Fibroblast of villous mesenchyme (primary cell): ENCODE measurements around the gene PLAGL2. TPM values are rescaled to one million over a fixed set of nuclear protein-coding genes. Genes with fewer than 3 reads are reported as not detected.

Experiments
- DNase-seq: peaks from one replicate; pipeline ENCODE4 v3.0.0-alpha.2; 2010; ENCODE audit warnings: low read depth
- H3K4me3 ChIP-seq: 2 replicates; pipeline ENCODE4 v1.5.1; 2011; ENCODE audit warnings: low read depth, mild to moderate bottlenecking, low read length
- total RNA-seq: library from RNA; depleted of rRNA; stranded (reverse); fragments of >200 nt; gene quantifications from 2 replicates; pipeline ENCODE4 v1.2.3, GENCODE V29; 2012
- TF ChIP-seq, protein P1 (sequence below): IDR thresholded peaks from 2 replicates; pipeline ENCODE4 v1.5.1; 2012; ENCODE audit warnings: low read depth, mild to moderate bottlenecking, low read length; ENCODE audit not compliant: insufficient read depth

The PLAGL2 gene
- total RNA-seq, 1 donor, result 4.3 TPM

DNA sequence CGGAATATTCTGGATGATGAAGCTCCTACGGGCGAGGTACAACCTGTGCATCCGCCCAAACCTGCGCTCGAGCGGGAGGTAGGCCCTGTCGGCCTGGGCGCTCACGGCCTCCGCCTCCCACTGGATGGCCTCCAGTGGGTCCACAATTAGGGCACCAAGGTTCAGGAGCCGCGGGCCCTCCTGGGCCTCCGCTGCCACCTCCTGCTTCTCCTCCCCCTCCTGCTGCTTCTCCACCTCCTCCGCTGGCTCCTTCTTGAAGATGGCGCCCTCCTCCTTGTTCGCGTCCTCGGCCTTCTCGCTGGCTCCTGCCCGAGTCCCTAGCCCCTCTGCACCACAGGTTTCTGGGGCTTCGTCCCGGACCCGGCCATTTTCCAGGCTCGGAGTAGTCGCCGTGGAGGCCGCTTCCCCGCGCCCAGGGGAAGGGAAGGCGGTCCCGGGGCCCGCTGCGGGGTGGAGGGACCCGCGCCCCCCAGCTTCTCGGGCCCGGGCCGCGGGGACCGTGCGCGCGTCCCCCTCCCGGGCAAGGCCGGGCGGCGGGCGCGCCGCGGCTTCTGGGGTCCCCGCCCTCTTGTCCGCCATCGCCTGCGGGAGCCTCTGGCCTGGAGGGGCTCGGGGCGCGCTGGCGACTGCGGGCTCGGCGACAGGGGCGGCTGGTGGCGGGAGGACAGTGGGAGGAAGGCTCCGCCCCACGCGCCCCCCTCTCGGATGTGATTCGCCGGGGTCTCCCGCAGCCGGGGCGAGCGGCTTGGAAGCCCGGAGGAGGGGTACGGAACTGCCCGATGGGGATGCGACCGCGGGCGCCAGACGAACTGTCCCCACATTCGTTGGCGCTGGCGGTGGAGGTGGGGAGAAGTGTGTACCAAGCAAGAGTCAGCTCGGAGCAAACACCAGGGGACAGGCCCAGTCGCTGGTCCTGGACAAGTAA, 17.6 kb downstream of the PLAGL2 start:
- no peak for DNase-seq
- peak overlapping the region; percentile 61 for H3K4me3 ChIP-seq
- TF ChIP-seq, protein P1, sequence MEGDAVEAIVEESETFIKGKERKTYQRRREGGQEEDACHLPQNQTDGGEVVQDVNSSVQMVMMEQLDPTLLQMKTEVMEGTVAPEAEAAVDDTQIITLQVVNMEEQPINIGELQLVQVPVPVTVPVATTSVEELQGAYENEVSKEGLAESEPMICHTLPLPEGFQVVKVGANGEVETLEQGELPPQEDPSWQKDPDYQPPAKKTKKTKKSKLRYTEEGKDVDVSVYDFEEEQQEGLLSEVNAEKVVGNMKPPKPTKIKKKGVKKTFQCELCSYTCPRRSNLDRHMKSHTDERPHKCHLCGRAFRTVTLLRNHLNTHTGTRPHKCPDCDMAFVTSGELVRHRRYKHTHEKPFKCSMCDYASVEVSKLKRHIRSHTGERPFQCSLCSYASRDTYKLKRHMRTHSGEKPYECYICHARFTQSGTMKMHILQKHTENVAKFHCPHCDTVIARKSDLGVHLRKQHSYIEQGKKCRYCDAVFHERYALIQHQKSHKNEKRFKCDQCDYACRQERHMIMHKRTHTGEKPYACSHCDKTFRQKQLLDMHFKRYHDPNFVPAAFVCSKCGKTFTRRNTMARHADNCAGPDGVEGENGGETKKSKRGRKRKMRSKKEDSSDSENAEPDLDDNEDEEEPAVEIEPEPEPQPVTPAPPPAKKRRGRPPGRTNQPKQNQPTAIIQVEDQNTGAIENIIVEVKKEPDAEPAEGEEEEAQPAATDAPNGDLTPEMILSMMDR, result no peak

GRCh38 chr20:32189123-32189410, 18.5 kb downstream of the PLAGL2 start:
- TF ChIP-seq, protein P1, result no peak
- no peak for DNase-seq
- peak overlapping the region; percentile 61 for H3K4me3 ChIP-seq

- DNase-seq, result no peak
- no peak overlapping the region for H3K4me3 ChIP-seq
- TF ChIP-seq, protein P1, result no peak
Observed at GRCh38 chr20:32188376-32189122, 19.0 kb downstream of the PLAGL2 start.

DNA sequence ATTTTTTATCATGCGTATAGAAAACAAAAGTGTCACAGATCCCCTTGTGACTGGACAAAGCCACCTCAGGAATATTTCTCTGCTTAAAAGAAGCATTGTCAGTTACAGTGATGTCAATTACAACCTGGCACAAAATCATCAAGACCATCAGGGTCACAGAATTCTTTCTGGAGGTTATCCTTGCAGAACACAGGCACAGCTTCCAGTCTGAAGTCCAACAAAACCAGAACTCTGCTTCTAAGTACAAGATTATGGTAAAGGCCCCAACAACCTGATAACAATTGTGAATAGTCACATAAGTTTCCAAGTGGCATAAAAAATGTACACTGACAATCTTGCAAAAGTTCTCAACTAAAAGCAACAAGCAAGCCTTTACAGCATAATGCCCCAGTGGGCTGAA, 21.0 kb downstream of the PLAGL2 start:
- H3K4me3 ChIP-seq, result no peak overlapping the region
- TF ChIP-seq, protein P1, result no peak
- DNase-seq, result no peak

GRCh38 chr20:32184961-32185603, 22.5 kb downstream of the PLAGL2 start:
- TF ChIP-seq, protein P1, result no peak
- no peak overlapping the region for H3K4me3 ChIP-seq
- DNase-seq, result no peak

GRCh38 chr20:32183947-32184635, 23.5 kb downstream of the PLAGL2 start:
- DNase-seq, result no peak
- H3K4me3 ChIP-seq, result no peak overlapping the region
- TF ChIP-seq, protein P1, result no peak
